Caco-2 (cell line): ENCODE data around the gene JADE3. TPM values are rescaled to one million over a fixed set of nuclear protein-coding genes. Genes with fewer than 3 reads are reported as not detected.
A peak's percentile ranks its signal among the peaks of the same experiment; 100 is the strongest.

Experiments
- BruUV-seq: library from RNA; stranded (reverse); fragments of 400-500 nt; replicated peaks from 2 replicates; lab custom pipeline; 2021; lab: Mats Ljungman, UMichigan
- CTCF ChIA-PET: fragments of 300-600 bp; sonication (Branson Sonifier 250); formaldehyde crosslinking; loops from one replicate; lab custom pipeline; 2022; ENCODE audit warnings: antibody characterized with exemption; lab: Charles Lee
- POLR2A ChIA-PET: fragments of 300-600 bp; sonication (Branson Sonifier 250); formaldehyde crosslinking; loops from one replicate; lab custom pipeline; 2022; ENCODE audit warnings: antibody characterized with exemption; lab: Charles Lee
- DNase-seq, 2 experiments: peaks; one replicate each; pipeline versions ENCODE4 v3.0.0 to v3.0.0-alpha.2; 2020 to 2022
- H3K27me3 ChIP-seq: replicated peaks from 2 replicates; pipeline ENCODE4 v1.6.0; 2011; ENCODE audit warnings: low read length; ENCODE audit not compliant: control insufficient read depth, insufficient read depth
- H3K36me3 ChIP-seq: 2 replicates; pipeline ENCODE4 v1.5.1; 2011; ENCODE audit warnings: low read length; ENCODE audit not compliant: control insufficient read depth, insufficient read depth
- H3K4me1 ChIP-seq: fragments of 250-450 bp; sonication (Bioruptor Pico); 2 replicates; pipeline ENCODE4 v1.5.1; 2020; ENCODE audit warnings: mild to moderate bottlenecking
- H3K4me3 ChIP-seq: 2 replicates; pipeline ENCODE4 v1.5.1; 2011; ENCODE audit warnings: low read depth, mild to moderate bottlenecking, control low read depth, low read length
- H3K9me3 ChIP-seq: fragments of 250-450 bp; sonication (Bioruptor Pico); 2 replicates; pipeline ENCODE4 v1.5.1; 2020; ENCODE audit warnings: mild to moderate bottlenecking, moderate library complexity
- H3K27ac Mint-ChIP-seq: one replicate; pipeline ENCODE4 v1.8.0; 2022; ENCODE audit warnings: mixed read lengths; ENCODE audit not compliant: unreplicated experiment
- H3K27me3 Mint-ChIP-seq: one replicate; pipeline ENCODE4 v1.8.0; 2022; ENCODE audit warnings: mixed read lengths; ENCODE audit not compliant: insufficient read depth, unreplicated experiment
- H3K36me3 Mint-ChIP-seq: one replicate; pipeline ENCODE4 v1.8.0; 2022; ENCODE audit warnings: mild to moderate bottlenecking, mixed read lengths; ENCODE audit not compliant: insufficient read depth, unreplicated experiment
- H3K4me1 Mint-ChIP-seq: one replicate; pipeline ENCODE4 v1.8.0; 2022; ENCODE audit warnings: low read depth, mixed read lengths; ENCODE audit not compliant: unreplicated experiment
- H3K4me3 Mint-ChIP-seq: one replicate; pipeline ENCODE4 v1.8.0; 2022; ENCODE audit warnings: mild to moderate bottlenecking, moderate library complexity, mixed read lengths; ENCODE audit not compliant: unreplicated experiment
- H3K9me3 Mint-ChIP-seq: one replicate; pipeline ENCODE4 v1.8.0; 2022; ENCODE audit warnings: mixed read lengths; ENCODE audit not compliant: unreplicated experiment
- CTCF ChIP-seq, 2 experiments: fragments of 200-600 bp in 1 of 2; IDR thresholded peaks; 1 replicate in 1 of 2; 2 replicates in 1 of 2; pipeline versions ENCODE4 v1.5.1 to v1.8.0; 2011 to 2022; ENCODE audit warnings: antibody characterized with exemption in 1 of 2, control low read depth in 1 of 2, inconsistent platforms in 1 of 2, low read depth in 1 of 2, low read length in 1 of 2, mild to moderate bottlenecking in 1 of 2, moderate library complexity in 1 of 2; ENCODE audit not compliant: insufficient read depth in 1 of 2, severe bottlenecking in 1 of 2, unreplicated experiment in 1 of 2
- intact Hi-C: fragments of 100-400 bp; cut with micrococcal nuclease; formaldehyde crosslinking; loops from one replicate; pipeline ENCODE4 v1.10.0; 2022; ENCODE audit not compliant: unreplicated experiment
- total RNA-seq: library from RNA; stranded (reverse); gene quantifications from 2 replicates; pipeline ENCODE4 v1.2.3, GENCODE V29; 2022

The JADE3 gene
- total RNA-seq, 1 experiment from 2014 or later: 22.7 TPM

- H3K9me3 ChIP-seq: no peaks in the 10 kb centered on the region
- Mint-ChIP-seq H3K4me1 (no peaks in the 10 kb centered on the region), H3K9me3 (no peaks in the 10 kb centered on the region), H3K27me3 (no peaks in the 10 kb centered on the region), H3K27ac (no peak overlapping the region), H3K36me3 (no peaks in the 10 kb centered on the region), H3K4me3 (no peak overlapping the region)
- ChIA-PET POLR2A (no interaction called here), CTCF (interaction anchor here (1.3 kb wide), 1 partner anchor 75 kb away, joined by 3 read pairs; no protein-coding TSS in a partner anchor)
- H3K27me3 ChIP-seq: no peaks in the 10 kb centered on the region
- intact Hi-C loops: loop anchor here (1.0 to 5.0 kb wide), 5 partner anchors 25 to 221 kb away; partner anchors contain the start of gene SLC9A7
- TF ChIP-seq CTCF (IDR thresholded peaks at IDR 0.05; ENCODE audit: insufficient read depth in 1 of 2, low read depth in 1 of 2, low read length in 1 of 2, severe bottlenecking in 1 of 2, unreplicated experiment in 1 of 2): peak; percentile 63 to 70
- H3K4me3 ChIP-seq: no peak overlapping the region
- no peaks in the 10 kb centered on the region for H3K36me3 ChIP-seq
- DNase-seq: peak; percentile 76 to 80
- no TSS peak for BruUV-seq
- peaks cover 3% of the 10 kb centered on the region; the same call in 1 of the 2 replicates for H3K4me1 ChIP-seq
These were observed 66.4 kb downstream of the JADE3 start for GRCh38 chrX:46978341-46979291.

- H3K9me3 ChIP-seq: no peaks in the 10 kb centered on the region
- no peak for TF ChIP-seq CTCF (IDR thresholded peaks at IDR 0.05; ENCODE audit: insufficient read depth in 1 of 2, low read depth in 1 of 2, low read length in 1 of 2, severe bottlenecking in 1 of 2, unreplicated experiment in 1 of 2)
- H3K27me3 ChIP-seq: no peaks in the 10 kb centered on the region
- no peak overlapping the region for H3K27ac Mint-ChIP-seq
- ChIA-PET CTCF (no interaction called here), POLR2A (no interaction called here)
- peaks cover 6% of the 10 kb centered on the region for H3K4me1 Mint-ChIP-seq
- H3K27me3 Mint-ChIP-seq: no peaks in the 10 kb centered on the region
- BruUV-seq: no TSS peak
- intact Hi-C loops: no loop called here
- H3K36me3 ChIP-seq: no peaks in the 10 kb centered on the region
- H3K9me3 Mint-ChIP-seq: no peaks in the 10 kb centered on the region
- H3K4me3 Mint-ChIP-seq: no peak overlapping the region
- H3K4me3 ChIP-seq: no peak overlapping the region
- H3K36me3 Mint-ChIP-seq: no peaks in the 10 kb centered on the region
- DNase-seq: no peak
- no peaks in the 10 kb centered on the region for H3K4me1 ChIP-seq
These were observed 72.5 kb downstream of the JADE3 start for GRCh38 chrX:46984705-46985104.

GRCh38 chrX:46989548-46989947 is 77.3 kb downstream of the JADE3 start:
- H3K36me3 Mint-ChIP-seq: peaks cover 15% of the 10 kb centered on the region
- H3K27ac Mint-ChIP-seq: no peak overlapping the region
- Histone ChIP-seq H3K27me3 (no peaks in the 10 kb centered on the region), H3K4me3 (no peak overlapping the region), H3K36me3 (no peaks in the 10 kb centered on the region), H3K4me1 (no peaks in the 10 kb centered on the region), H3K9me3 (no peaks in the 10 kb centered on the region)
- peaks cover 1% of the 10 kb centered on the region for H3K4me1 Mint-ChIP-seq
- ChIA-PET POLR2A (no interaction called here), CTCF (no interaction called here)
- no peak for DNase-seq
- H3K27me3 Mint-ChIP-seq: no peaks in the 10 kb centered on the region
- intact Hi-C loops: no loop called here
- no peak for TF ChIP-seq CTCF (IDR thresholded peaks at IDR 0.05; ENCODE audit: insufficient read depth in 1 of 2, low read depth in 1 of 2, low read length in 1 of 2, severe bottlenecking in 1 of 2, unreplicated experiment in 1 of 2)
- BruUV-seq: no TSS peak
- H3K4me3 Mint-ChIP-seq: no peak overlapping the region
- H3K9me3 Mint-ChIP-seq: no peaks in the 10 kb centered on the region
